Measurements from ENCODE around the gene GTPBP1.

- TF ChIP-seq CTCF (IDR thresholded peaks at IDR 0.05): no peak
- TF ChIP-seq EP300 (IDR thresholded peaks at IDR 0.05): no peak
- TF ChIP-seq POLR2AphosphoS5 (IDR thresholded peaks at IDR 0.05): no peak
- TF ChIP-seq POLR2A (IDR thresholded peaks at IDR 0.05): no peak
These were observed 32.8 kb downstream of the GTPBP1 start for GRCh38 chr22:38738475-38739070.

All from suprapubic skin (tissue), 4 donors.